Cortex of kidney (tissue), 1 donor: ENCODE results near the gene PARP3.
"Not testable (repeated sequence)": the region's sequence is repeated elsewhere in the genome, so short reads cannot be mapped to it uniquely, and the experiment has no call there.

Experiments
- DNase-seq: peaks from one replicate; lab custom pipeline; 2025; lab: John Stamatoyannopoulos, UW

The PARP3 gene

GRCh38 chr3:51941798-51942602 is at the start of gene PARP3, which contains the start of gene RRP9:
PARP3 (plus strand) TSS chr3:51942363; CDS start chr3:51943356, 993 bp downstream.
RRP9 (minus strand) TSS chr3:51941904; CDS start chr3:51941867, 37 bp downstream.
- peak; percentile 81 for DNase-seq

GRCh38 chr3:51894391-51894790 is 47.8 kb upstream of the PARP3 start:
- DNase-seq: no peak

- DNase-seq: no peak
Observed at GRCh38 chr3:51894939-51895338, 47.2 kb upstream of the PARP3 start.

GRCh38 chr3:51896607-51897305 is 45.4 kb upstream of the PARP3 start:
- DNase-seq: no peak

GRCh38 chr3:51897391-51897790 is 44.8 kb upstream of the PARP3 start:
- no peak for DNase-seq

- DNase-seq: not testable (repeated sequence)
Observed at GRCh38 chr3:51900043-51900442, 42.1 kb upstream of the PARP3 start.

GRCh38 chr3:51902361-51902760 is 39.8 kb upstream of the PARP3 start:
- DNase-seq: not testable (repeated sequence)

GRCh38 chr3:51904034-51904823 is 37.9 kb upstream of the PARP3 start:
- no peak for DNase-seq

- no peak for DNase-seq
Observed at GRCh38 chr3:51908026-51908425, 34.1 kb upstream of the PARP3 start.

- no peak for DNase-seq
Observed at GRCh38 chr3:51916418-51916817, 25.7 kb upstream of the PARP3 start.

- no peak for DNase-seq
Observed at GRCh38 chr3:51921081-51921578, 21.0 kb upstream of the PARP3 start.

GRCh38 chr3:51927061-51927977 is 14.8 kb upstream of the PARP3 start:
- no peak for DNase-seq

GRCh38 chr3:51928438-51928837 is 13.7 kb upstream of the PARP3 start:
- no peak for DNase-seq

- not testable (repeated sequence) for DNase-seq
Observed at GRCh38 chr3:51928981-51929380, 13.2 kb upstream of the PARP3 start.

- DNase-seq: no peak
Observed at GRCh38 chr3:51929420-51930003, 12.7 kb upstream of the PARP3 start.

- DNase-seq: no peak
Observed at GRCh38 chr3:51930439-51930838, 11.7 kb upstream of the PARP3 start.

GRCh38 chr3:51931756-51932155 is 10.4 kb upstream of the PARP3 start:
- no peak for DNase-seq

GRCh38 chr3:51932471-51933370 is 9.4 kb upstream of the PARP3 start:
- DNase-seq: no peak

GRCh38 chr3:51933471-51934138 is 8.6 kb upstream of the PARP3 start:
- DNase-seq: no peak
